H1 (cell line): ENCODE measurements around the gene ADARB2. TPM values are rescaled to one million over a fixed set of nuclear protein-coding genes. Genes with fewer than 3 reads are reported as not detected.
A peak's percentile ranks its signal among the peaks of the same experiment; 100 is the strongest.

ENCODE experiments used
- CHD7 ChIP-seq: fragments of 300-600 bp; sonication (generic); IDR thresholded peaks from 2 replicates; pipeline ENCODE4 v1.7.1; 2012; ENCODE audit warnings: low read length, moderate library complexity, mild to moderate bottlenecking, inconsistent platforms; ENCODE audit not compliant: insufficient replicate concordance
- CTCF ChIP-seq, 3 experiments: IDR thresholded peaks; 1 replicate in 2 of 3; 2 replicates in 1 of 3; pipeline versions ENCODE4 v1.5.1 to v1.6.1; 2011; ENCODE audit warnings: low read length in 3 of 3, mild to moderate bottlenecking in 3 of 3, inconsistent platforms in 2 of 3, low read depth in 1 of 3, moderate library complexity in 1 of 3; ENCODE audit not compliant: insufficient read depth in 1 of 3; ENCODE audit errors: control extremely low read depth in 1 of 3
- POLR2A ChIP-seq, 2 experiments: IDR thresholded peaks; 1 replicate in 1 of 2; 2 replicates in 1 of 2; pipeline ENCODE4 v1.6.1; 2011; ENCODE audit warnings: low read depth in 2 of 2, low read length in 2 of 2, mild to moderate bottlenecking in 2 of 2; ENCODE audit errors: control extremely low read depth in 1 of 2
- RNF2 ChIP-seq: fragments of 200-900, 300-1000 bp; sonication (generic); IDR thresholded peaks from 2 replicates; pipeline ENCODE4 v1.7.1; 2016; ENCODE audit warnings: borderline replicate concordance, low read depth, mild to moderate bottlenecking, antibody characterized with exemption, low read length; ENCODE audit not compliant: poor library complexity, severe bottlenecking; ENCODE audit errors: missing control alignments
- SP2 ChIP-seq: IDR thresholded peaks from 2 replicates; pipeline ENCODE4 v1.6.1; 2012; ENCODE audit warnings: mild to moderate bottlenecking, low read length, inconsistent platforms
- TEAD4 ChIP-seq: IDR thresholded peaks from 2 replicates; pipeline ENCODE4 v1.6.1; 2012; ENCODE audit warnings: low read depth, low read length, inconsistent platforms, mixed read lengths
- polyA plus RNA-seq, 7 experiments: library from polyadenylated mRNA; depleted of rRNA in 3 of 7; stranded (reverse) in 5 of 7; unstranded in 2 of 7; fragments of >200 nt in 5 of 7; fragments of 200-250 nt in 2 of 7; gene quantifications; 1 replicate in 5 of 7; 2 replicates in 1 of 7; 4 replicates in 1 of 7; pipeline versions ENCODE4 v1.2.1 to v1.2.3, GENCODE V29; 2011 to 2013; ENCODE audit warnings: missing spikeins in 2 of 7, mixed read lengths in 2 of 7
- total RNA-seq: library from RNA; stranded (reverse); fragmentation: NEBNext Ultra II Directional; extraction: Animal tissue kit (Norgen Biotek cat#: 25700); gene quantifications from 2 replicates; pipeline ENCODE4 v1.2.1, GENCODE V29; 2021

The ADARB2 gene
- total and polyA plus RNA-seq, 2 of the 8 experiments (the other 6 are each of a cell fraction or from before 2014, with no cell fraction given), result 2.2 to 2.8 TPM

GRCh38 chr10:1715821-1716220 lies 21.5 kb downstream of the ADARB2 start (continued):
- TF ChIP-seq CHD7 (no peak), CTCF (IDR thresholded peaks at IDR 0.05; ENCODE audit: control extremely low read depth in 1 of 3, insufficient read depth in 1 of 3, low read depth in 1 of 3, low read length in 3 of 3) (peak; percentile 61 to 97 (median 92)), TEAD4 (peak; percentile 74), SP2 (no peak), POLR2A (IDR thresholded peaks at IDR 0.05; ENCODE audit: control extremely low read depth in 1 of 2, low read depth in 2 of 2, low read length in 2 of 2) (no peak), RNF2 (no peak)
